ENCODE data around the gene GPSM3.

DNA sequence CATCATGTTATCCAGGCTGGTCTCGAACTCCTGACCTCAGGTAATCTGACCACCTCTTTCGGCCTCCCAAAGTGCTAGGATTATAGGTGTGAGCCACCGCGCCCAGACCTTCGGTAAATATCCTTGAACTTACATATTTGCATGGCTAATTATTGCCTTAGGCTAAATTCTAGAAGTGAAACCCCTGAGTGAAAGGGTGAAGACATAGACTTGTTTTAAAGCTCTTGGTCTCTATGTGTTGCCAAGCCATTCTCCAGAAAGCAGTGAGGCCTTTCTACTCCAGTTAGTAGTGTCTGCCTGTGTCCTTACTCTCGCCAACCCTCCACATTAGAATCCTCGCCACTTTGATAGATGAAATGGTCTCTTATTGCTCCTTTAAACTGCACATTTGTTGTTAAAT, 34.0 kb upstream of the GPSM3 start:
- TF ChIP-seq POLR2AphosphoS5 (IDR thresholded peaks at IDR 0.05) (no peak), CTCF (IDR thresholded peaks at IDR 0.05) (no peak), POLR2A (IDR thresholded peaks at IDR 0.05) (no peak)

Measured in upper lobe of left lung (tissue), 4 donors.